CD4-positive, alpha-beta T cell treated with Interleukin-15 for 1 hour (primary cell): ENCODE measurements around the gene ACTN2.
"Not testable (repeated sequence)": the region's sequence is repeated elsewhere in the genome, so short reads cannot be mapped to it uniquely, and the experiment has no call there.

ENCODE experiments used
- DNase-seq: peaks from one replicate; pipeline ENCODE4 v3.0.0-alpha.2; 2020

The ACTN2 gene

GRCh38 chr1:236685917-236686814, at the start of gene ACTN2:
TSS of gene ACTN2 (plus strand) at chr1:236686499. CDS start at chr1:236686674, 175 bp downstream.
- peak; percentile 41 for DNase-seq

DNA sequence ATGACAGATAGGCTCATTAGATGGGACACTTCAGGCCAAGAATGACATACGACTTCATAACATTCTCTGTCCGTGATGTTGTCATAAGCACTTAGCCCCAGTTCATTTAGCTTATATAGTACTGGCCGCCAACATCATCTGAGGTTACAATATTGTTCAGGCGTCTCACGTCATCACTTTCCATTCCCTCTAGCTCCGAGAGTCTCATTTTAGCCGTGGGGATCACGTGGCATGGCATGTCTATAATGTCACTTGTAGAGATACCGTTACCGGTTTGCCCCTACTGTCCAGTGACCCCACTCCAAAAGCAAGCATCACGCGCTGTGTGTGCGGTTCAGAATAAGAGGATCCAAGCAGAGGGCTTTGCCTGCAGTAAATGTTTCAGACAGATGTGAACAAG, 47.4 kb upstream of the ACTN2 start:
- no peak for DNase-seq

DNA sequence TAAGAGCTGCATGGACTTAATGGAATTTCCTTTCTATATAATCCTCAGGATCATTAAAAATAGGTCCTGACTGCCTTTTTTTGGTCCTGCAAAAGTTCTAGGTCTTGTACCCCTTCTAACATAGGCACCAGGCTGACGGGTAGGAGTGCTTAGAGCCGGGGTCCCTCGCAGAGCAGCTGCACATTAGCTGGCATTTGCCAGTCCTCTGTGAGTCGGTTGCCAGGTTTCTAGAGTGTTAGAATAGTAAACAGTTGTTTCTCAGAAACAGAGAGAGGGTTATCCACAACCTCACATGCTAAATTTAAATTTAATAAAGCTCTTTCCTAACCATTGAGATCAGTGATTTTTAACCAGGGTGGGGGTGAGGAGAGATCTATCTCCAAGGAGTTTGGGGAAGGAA, 46.6 kb upstream of the ACTN2 start:
- DNase-seq, result no peak

DNA sequence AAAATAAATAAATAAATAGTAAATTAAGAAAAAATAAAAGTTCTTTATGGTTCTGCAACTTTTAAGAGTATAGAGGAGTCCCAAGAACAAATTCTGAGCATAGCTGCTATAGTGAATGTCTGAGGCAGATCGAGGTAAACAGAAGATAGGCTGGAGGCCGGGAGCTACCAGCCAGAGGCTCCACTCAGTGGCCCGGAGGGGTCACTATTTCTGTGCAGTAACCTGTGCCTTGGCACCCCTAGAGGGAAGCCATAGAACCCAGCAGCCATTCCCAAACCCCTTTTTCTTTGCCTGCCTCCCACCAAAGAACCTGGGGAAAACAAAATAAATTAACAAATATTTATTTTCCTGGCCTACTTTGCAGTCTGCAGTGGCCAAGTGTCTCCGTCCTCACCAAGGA, 43.5 kb upstream of the ACTN2 start:
- no peak for DNase-seq

GRCh38 chr1:236645016-236645680, 41.2 kb upstream of the ACTN2 start:
- no peak for DNase-seq

GRCh38 chr1:236654511-236654910, 31.8 kb upstream of the ACTN2 start:
- no peak for DNase-seq

DNA sequence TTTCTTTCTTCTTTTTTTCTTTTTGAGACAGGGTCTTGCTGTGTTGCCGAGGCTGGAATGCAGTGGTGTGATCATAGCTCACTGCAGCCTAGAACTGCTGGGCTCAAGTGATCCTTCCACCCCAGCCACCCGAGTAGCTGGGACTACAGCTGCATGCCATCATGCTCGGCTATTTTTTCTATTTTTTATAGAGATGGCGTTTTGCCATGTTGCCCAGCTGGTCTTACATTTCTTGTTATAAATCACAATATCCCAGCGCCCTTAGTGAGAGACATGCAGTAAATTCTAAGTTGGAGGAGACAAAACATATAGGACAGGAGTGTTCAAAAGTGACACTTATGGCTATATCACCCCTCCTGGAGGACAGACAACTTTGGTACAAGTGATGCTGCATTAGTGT, 31.3 kb upstream of the ACTN2 start:
- DNase-seq, result no peak

DNA sequence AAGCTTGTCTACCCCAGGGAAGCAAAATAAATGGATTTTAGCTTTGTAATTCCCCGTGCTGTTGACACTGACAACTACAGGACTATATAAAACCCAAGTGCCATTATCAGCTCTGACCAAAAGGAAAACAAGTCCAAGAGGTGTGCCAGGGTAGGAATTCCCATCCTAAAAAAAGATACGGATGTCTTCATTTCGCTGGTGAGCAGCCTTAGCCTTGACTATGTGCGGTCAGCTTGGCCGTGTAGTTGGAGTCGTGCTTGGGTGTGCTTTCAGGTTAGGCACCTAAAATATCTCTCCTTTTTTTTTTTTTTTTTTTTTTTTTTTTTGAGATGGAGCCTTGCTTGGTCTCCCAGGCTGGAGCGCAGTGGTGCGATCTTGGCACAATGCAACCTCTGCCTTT, 28.9 kb upstream of the ACTN2 start:
- DNase-seq, result no peak

DNA sequence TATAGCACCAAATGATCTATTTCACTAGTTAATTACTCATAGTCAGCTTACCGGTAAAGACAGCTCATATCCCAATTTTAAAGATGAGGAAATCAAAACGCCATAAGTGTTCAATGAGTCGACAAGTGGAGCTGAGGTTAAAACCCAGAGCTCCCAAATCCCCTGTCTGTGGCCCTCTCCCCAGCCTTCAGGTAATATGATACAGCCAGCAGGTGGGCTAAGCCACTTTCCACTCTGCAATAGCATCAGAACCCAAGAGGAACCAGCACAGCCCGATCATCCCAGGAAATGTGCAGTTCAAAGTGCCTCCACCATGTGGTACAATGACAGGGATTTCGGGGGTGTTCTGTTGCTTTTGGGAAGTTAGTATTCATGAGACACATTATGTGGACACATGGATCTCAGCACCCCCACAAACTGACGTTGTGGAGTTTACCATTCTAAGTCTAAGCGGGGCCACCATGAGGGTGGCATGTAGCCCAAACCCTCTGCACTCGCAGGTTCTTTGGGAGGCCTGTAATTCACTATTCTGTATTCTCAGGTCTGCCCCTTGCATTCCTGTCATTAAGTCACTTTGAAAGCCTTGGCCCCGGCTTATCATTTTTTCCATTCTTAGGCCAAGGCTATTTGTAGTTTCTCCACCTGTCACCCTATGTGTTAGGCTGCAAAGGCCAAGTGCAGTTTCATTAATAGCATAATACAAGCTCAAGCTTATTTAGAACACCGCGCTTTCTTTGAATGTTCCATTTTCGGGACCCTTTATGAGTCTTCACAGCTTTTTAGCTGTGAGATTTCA, 26.3 kb upstream of the ACTN2 start:
- no peak for DNase-seq

DNA sequence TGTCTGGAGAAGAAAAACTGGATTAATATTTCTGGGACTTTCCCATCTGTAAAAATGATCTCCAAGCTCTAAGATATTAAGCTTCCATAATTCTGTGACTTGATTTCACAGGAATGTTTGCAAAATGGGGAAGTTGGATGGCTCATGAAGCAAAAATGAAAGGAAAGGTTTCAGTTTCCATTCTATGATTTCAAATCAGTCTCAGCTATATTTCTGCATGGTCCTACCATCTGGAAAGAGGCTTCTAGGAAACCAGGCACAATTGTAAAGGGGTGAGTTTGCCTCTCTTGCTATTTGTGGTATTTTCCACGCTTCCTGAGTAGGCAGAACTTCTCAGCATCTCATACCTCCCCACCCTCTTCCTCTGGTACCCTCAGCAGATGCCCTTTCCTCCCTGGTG, 22.4 kb upstream of the ACTN2 start:
- DNase-seq, result no peak

DNA sequence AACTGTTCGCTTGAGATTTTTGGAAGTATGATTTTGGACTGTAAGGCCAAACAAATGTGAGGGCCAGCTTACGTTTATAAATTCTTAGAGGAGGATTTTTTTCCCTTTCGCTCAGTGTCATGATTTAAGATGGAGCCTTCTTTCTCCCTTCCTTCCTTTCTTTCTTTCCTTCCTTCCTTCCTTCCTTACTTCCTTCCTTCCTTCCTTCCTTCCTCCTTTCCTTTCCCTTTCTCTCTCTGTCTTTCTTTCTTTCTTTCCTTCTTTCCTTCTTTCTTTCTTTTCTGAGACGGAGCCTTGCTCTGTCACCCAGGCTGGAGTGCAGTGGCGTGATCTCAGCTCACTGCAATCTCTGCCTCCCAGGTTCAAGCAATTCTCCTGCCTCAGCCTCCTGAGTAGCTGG, 17.4 kb upstream of the ACTN2 start:
- not testable (repeated sequence) for DNase-seq

DNA sequence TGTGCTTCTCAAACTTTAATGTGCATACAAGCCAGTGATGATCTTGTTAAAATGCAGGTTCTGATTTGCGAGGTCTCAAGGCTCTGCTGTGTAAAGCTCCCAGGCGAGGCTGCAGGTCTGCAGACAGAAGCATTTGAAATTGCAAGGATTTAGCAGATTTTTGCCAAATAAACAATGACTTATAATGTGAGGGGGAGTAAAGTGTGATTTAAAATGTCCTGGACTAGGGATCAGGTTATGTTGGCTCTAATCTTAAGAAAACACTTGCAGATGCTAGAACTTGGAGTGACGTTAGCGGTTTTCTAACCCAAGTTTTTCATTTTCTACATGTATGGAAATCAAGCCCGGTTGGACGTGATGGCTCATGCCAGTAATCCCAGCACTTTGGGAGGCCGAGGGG, 16.2 kb upstream of the ACTN2 start:
- DNase-seq, result no peak

DNA sequence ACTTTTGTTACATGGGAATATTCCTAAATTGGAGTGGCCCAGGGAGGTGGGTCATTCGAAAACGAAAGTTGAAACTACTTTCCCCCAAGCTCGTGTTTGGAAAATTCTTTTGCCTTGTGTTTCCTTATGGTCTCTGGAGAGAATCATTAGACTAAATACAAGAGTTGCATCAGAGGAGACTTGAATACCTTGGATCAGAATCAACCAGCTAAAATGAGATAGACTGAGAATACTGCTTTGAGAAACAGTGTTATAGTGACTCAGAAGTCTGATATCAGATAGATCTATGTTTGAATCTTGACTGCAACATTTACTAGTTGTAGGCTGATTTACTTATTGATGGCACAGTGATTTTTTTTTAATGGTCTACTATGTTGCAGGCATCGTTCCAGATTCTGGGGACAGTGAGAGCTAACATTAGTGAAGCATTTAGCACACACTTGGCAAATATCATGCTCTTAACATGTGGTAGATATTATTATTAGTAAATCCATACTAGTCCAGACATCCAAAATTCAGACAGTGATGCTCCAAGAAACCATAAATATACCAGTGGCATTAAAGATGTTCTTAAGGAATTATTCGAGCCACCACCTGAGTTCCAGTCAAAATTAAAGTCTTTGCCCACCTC, 12.9 kb upstream of the ACTN2 start:
- DNase-seq, result no peak

DNA sequence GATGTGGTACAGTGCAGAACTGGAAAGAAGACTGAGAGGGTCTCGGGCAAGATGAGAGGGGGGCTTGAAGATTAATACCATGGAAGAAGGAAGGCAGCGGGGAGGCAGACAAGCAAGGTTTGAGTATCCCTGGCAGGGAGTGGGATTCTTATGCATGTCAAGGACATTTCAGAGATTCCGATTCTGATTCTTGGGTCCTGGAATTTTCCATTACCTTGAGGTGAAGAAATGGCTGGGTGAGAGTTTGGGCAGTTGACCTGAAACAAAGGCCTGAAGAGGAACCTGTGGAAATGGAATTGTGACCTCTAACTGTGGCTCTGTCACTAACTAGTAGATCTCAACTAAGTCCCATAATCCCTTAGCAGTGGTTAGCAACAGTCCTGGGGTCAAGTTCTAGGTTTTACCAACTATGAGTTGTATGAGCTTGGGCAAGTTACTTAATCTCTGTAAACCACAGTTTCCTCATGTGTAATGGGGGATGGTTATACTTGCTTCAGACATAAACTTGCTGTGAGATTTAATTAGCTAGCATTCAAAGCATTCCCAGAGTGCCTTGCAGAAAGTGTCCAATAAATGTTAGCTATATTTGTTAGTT, 8.6 kb upstream of the ACTN2 start:
- DNase-seq, result no peak

DNA sequence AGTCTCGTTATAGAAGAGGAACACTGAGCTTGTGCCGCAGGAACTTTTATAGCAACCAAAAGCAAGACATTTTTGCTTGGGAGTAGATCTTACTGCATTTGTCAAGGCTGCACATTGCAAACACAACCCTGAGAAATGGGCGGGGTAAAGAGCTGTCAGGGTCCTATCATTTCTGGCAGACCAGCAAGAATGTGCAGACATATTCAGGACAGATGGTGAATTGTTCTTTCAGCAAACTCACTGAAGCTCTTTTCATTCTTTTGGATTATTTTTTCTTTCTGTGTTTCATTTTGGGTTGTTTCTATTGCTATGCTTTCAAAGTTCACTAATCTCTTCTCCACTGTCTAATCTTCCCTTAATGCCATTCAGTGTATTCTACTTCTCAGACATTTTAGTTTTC, 5.1 kb upstream of the ACTN2 start:
- no peak for DNase-seq

DNA sequence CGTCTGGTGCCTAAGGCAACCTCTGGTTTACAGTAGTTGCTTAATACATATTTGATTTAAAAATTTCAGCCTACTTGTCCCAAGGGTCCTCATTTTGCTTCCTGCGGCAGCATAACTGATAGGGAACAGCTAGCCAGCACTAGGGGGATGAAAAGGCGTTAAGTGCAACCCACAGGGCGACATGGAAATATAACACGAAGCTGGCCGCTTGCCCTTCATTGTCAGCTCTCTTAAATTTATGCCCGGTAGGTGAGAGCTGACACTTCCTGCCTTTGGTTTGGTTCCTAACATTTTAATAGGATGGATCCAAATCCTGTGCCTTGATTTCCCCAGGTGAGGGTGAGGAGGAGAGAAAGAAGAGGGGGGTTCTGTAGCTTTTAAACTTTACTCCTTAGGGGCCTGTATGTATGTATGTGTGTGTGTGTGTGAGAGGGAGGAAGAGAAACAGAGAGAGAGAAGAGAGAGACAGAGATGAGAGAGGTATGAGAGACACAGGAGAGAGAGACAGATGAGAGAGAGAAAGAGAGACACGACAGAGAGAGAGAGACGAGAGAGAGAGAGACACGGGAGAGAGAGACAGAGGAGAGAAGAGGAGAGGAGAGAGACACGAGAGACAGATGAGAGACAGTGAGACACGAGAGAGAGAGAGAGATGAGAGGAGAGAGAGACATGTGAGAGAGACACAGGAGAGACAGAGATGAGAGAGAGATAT, 938 bp upstream of the ACTN2 start:
- no peak for DNase-seq

DNA sequence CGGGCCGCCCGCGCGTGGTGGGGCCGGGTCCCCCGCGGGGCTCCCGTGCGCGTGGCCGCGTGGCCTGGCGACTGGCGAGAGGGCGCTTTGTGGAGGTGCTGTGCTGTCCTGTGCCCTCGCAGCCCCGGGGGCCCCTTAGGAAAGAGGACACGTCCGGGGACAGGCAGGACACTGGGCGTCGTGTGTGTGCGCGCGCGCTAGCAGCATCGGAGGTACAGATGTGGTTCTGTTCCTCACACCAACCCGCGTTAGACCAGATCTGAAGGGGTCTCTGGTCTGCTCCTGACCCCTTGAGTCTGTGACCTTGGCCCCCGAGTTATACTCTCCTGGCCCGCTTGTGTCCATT, 489 bp downstream of the ACTN2 start:
- DNase-seq, result no peak

GRCh38 chr1:236687273-236687672, 974 bp downstream of the ACTN2 start:
- no peak for DNase-seq

- DNase-seq, result no peak
Observed at GRCh38 chr1:236688705-236689104, 2.4 kb downstream of the ACTN2 start.

GRCh38 chr1:236689713-236690569, 3.6 kb downstream of the ACTN2 start:
- no peak for DNase-seq

GRCh38 chr1:236691348-236691747, 5.0 kb downstream of the ACTN2 start:
- DNase-seq, result no peak
